HG02981 (cell line): ENCODE measurements around the gene LRRC4B.
"Not testable (repeated sequence)": the region's sequence is repeated elsewhere in the genome, so short reads cannot be mapped to it uniquely, and the experiment has no call there.

Experiments used
- ATAC-seq: cut with Tn5 transposase; IDR thresholded peaks from one replicate; pipeline ENCODE4 v1.9.1; 2021; ENCODE audit warnings: mild to moderate bottlenecking, moderate library complexity; ENCODE audit not compliant: unreplicated experiment

The LRRC4B gene

GRCh38 chr19:50531171-50531612 is 37.0 kb downstream of the LRRC4B start:
- ATAC-seq: no peak

GRCh38 chr19:50528052-50528451 is 40.2 kb downstream of the LRRC4B start:
- not testable (repeated sequence) for ATAC-seq

- ATAC-seq: no peak
These were observed 45.4 kb downstream of the LRRC4B start for GRCh38 chr19:50522881-50523280.

GRCh38 chr19:50520822-50521465 is 47.3 kb downstream of the LRRC4B start:
- ATAC-seq: no peak

DNA sequence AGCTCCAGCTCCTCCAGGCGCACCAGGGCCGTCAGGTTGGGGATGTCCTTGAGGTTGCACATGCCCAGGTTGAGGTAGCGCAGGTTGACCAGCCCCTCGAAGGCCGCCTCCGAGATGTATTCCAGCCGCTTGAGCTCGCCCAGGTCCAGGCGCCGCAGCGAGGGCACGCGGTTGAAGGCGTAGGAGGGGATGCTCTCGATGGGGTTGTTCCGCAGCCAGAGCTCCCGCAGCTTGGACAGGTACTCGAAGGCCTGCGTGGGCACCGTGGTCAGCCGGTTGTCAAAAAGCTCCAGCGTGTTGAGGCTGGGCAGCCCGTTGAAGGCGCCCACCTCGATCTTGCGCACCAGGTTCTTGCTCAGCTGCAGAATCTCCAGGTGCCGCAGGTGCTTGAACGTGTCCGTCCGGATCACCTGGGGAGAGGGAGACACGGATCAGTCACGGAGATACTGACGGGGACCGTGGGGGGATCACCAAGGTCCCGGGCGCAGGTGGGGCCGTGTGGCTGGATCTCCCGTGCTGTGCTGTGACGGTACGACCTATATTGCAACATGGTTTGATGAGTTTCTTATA is 49.1 kb downstream of the LRRC4B start:
- no peak for ATAC-seq

DNA sequence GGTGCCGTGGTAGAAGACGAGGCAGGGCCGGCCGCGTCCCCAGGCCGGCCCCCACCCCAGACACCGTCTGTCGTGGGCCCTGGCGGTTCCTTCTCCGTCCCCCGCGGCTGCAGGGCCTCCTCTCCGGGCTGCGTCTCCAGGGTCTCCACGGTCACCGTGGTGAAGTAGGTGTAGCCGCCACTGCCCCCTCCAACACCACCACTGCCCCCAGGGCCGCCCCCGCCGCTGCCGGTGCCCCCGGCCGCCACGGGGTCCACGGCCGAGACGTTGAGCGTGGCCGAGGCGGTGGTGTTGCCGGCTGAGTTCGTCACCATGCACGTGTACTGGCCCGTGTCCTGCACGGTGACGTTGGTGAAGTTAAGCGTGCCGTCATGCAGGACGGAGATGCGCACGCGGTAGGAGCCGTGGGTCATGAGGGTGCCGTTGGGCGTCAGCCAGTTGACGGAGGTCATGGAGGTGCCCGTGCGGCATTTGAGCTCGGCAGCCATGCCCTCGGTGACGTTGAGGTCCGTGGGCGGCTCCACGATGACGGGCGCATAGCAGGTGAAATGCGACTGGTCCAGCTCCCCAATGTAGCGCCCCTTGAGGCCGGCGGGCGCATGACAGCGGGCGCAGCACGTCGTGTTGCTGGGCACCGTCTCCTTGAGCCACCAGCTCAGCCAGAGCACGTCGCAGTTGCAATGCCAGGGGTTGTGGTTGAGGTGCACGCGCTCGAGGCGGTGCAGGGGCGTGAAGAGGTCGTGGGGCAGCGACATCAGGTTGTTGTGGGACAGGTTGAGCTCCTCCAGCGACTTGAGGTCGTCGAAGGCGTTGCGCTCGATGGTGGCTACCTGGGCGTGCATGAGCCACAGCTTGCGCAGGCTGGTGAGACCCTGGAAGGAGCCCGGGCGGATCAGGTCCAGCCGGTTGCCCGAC is 49.9 kb downstream of the LRRC4B start:
- no peak for ATAC-seq

DNA sequence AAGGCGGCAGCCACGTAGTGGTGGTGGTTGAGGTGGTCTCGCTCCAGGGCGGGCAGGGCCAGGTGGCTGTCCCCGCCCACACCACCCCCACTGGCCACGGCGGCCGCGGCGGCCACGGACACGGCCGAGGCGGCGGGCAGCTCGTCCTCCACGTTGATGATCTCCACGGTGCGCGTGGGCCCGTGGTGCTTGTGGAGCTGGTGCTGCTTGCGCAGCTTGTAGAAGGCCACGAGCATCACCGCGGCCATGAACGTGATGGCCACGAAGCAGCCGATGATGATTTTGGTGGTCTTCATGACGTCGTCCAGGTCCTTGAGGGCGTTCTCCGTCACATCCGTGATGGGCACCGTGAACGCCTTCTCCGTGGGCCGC is 50.5 kb downstream of the LRRC4B start:
- ATAC-seq: no peak

DNA sequence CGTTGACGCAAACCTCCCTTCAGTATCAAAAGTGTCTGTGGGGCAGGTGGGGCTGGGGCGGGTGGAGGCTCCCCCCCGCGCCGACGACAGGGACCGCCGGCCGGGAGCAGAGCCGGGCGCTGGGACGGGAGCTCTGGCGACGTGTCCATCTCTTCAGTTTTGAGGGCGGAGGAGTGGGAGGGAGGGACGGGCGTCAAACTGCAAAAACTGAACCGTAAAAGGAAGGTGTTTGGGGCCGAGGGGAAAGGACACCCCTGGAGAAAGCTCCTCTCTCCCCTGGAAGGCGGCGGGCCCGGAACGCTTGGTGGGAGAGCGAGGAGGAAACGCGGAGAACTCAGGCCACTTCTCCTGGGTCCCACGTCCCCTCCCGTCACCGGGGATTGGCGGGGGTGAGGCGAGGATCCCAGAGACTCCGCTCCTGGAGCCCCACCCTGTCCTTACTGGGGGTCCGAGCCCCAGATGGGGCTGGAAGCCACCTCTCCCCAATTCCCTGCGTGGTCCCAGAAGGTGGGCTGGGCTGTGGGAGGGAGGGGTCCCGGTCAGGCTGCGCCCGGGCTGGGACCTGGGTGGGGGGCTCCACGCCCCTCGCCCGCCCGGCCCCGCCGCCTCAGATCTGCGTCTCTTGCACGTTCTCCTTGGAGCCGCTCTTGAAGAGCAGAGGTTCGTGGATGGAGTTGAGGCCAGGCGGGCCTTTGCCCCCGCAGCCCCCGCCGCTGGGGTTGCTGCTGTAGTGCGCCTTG is 51.1 kb downstream of the LRRC4B start:
- ATAC-seq: no peak

DNA sequence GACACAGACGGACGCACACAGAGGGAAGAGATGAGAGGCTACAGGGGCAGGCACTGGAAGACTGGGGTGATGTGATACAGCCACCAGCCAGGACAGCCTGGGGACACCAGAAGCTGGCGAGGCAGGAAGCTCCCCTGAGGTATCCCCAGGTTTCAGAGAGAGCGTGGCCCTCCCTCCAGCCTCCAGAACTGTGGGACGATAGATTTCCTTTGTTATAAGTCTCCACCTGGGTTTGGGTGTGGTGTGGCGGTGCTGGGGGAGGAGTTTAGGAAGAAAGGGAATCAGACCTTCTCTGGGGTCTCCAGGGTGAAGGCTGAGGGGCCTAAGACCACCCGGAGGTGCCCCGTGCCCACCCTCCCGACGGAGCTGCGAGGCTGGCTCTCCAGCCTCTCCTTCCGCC is 51.8 kb downstream of the LRRC4B start:
- ATAC-seq: no peak

DNA sequence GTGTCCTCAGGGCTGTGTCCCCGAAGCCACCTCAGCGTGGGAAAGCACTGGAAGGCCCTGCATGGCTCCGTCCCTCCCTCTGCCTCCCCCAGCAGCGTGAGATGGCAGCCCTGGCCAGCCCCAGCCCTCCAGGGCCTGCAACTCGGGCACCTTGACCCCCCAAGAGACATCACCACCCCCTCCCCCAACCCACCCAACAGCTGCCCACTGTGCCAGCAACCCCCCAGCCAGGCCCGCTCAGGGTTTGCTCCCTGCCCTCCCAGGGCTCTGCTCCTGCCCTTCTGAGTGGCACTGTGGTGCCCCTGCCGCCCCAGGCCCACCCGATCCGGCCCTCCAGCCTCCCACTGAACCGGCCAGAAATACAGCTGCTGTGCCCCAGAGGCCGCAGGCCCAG is 53.1 kb downstream of the LRRC4B start:
- ATAC-seq: no peak

GRCh38 chr19:50514346-50515167 is 53.7 kb downstream of the LRRC4B start:
- ATAC-seq: no peak

GRCh38 chr19:50513746-50514345 is 54.4 kb downstream of the LRRC4B start, which contains the start of gene ASPDH:
TSS of gene ASPDH (minus strand) at chr19:50513913. CDS start at chr19:50513823, 90 bp downstream.
- ATAC-seq: no peak

- ATAC-seq: no peak
These were observed 55.1 kb downstream of the LRRC4B start for GRCh38 chr19:50512999-50513745.

DNA sequence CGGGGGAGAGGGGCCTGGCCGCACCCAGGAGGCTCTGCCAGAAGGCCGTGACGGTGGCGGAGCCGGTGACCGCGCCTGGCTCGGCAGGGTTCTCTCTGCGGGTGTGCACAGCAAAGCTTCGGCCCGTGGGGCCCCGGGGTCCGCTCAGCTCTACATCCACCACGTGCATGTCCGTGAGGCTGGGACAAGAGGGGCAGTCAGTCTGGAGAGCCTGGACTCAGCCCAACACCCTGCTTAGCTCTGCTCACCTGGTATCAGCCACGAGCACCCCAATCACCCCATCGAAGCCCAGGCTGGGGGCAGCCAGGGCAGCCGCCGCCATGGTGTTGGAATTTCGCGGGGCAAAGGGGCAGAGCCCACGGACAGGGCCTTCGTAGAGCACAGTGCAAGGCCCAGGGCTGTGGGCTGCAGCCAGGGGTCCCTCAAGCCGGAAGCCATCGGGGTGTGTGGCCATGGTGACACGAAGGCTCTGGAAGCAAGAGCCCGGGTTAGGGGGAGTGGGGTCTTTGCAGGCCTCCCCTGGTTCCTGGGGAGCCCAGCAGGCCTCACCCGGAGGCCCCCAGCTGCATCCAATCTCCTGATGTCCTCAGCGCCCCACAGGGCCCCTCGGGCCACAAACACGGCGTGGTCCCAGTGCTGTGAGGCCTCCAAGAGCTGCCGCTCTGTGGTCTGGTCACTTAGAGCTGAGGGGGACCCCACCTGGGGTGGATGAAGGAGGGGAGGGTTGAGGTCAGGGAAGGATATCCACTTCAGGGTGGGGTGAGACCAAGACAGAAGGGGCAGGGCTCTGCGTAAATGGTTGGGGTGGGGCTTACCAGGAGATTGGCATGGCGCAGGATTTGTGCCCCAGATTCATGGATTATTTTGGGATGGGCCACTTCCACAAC is 55.9 kb downstream of the LRRC4B start:
- ATAC-seq: no peak

DNA sequence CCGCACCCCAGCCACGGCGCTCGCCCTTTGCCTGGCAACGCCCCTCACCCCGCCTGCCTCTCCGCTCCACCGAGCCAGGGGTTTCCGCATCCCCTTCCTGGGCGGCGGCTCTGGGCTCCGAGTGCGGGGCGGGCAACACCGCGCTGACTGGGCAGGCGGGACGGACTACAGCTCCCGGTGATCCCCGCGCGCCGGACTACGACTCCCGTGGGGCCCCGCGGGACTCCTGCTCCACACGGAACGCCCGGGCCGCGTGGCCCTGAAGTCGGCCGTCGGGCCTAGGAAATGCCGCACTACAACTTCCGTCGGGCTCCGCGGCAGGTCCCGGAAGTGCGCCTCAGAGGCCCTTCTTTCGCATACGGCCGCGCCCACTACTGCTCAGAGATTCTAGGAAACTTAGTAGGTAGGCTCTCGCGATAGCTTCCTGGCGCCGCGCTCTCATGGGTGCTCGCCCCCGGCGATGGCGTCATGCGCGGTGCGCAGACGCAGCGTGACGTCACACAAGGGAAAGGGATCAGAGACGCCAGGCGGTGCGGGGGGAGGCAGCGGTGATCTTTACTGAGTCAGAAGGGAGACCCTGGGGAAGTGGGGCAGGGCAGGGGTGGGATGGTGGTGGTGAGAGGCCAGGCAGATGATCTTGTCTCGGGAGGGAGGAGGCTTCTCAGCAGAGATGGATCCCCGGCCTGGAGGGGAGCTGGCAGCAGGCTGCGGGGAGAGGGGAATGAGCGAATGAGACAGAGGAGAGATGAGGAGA is 57.0 kb downstream of the LRRC4B start, which contains the start of gene JOSD2:
Gene JOSD2, minus strand, starts transcription at position 123 of the 754 bp plus-strand sequence. CDS start 760 bp downstream, outside the sequence.
- ATAC-seq: peak; percentile 84

DNA sequence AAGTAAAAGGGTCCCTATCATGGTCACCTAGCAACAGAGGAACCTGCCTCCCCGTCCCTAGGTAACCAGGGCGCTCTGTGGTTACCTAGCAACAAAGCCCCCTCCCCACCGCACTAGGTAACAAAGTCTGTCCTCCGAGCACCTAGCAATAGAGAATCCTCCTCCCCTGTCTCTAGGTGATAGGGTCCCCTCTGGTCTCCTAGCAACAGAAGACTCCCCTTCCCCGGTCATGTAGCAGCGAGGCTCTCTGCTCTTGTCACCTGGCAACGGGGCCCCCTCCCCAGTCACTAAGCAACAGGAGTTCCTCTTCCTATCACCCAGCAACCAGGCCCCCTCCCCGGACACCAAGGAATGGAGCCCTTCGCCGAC is 57.6 kb downstream of the LRRC4B start:
- ATAC-seq: no peak

- ATAC-seq: no peak
These were observed 58.0 kb downstream of the LRRC4B start for GRCh38 chr19:50510121-50510670.
